Fibroblast of upper back skin (primary cell): ENCODE data around the gene DEDD2.
A peak's percentile ranks its signal among the peaks of the same experiment; 100 is the strongest.

Experiments
- DNase-seq: peaks from one replicate; pipeline ENCODE4 v3.0.0-alpha.2; 2013

Gene DEDD2

GRCh38 chr19:42226886-42227285 is 9.4 kb upstream of the DEDD2 start:
- DNase-seq, result no peak

- no peak for DNase-seq
Measured at GRCh38 chr19:42225718-42226292, 8.3 kb upstream of the DEDD2 start.

GRCh38 chr19:42224940-42225717 is 7.7 kb upstream of the DEDD2 start:
- DNase-seq, result no peak

- no peak for DNase-seq
Measured at GRCh38 chr19:42220751-42221097, 3.2 kb upstream of the DEDD2 start.

- peak; percentile 97 for DNase-seq
Measured at GRCh38 chr19:42219812-42220750, 2.6 kb upstream of the DEDD2 start, which contains the start of gene ZNF526. Gene ZNF526, plus strand, starts transcription at chr19:42220312. Its CDS starts 4,092 bp downstream, at chr19:42224404.

- DNase-seq, result peak; percentile 7
Measured at GRCh38 chr19:42216653-42217519, 591 bp downstream of the DEDD2 start.

GRCh38 chr19:42214810-42215485 is 2.5 kb downstream of the DEDD2 start:
- no peak for DNase-seq

- DNase-seq, result no peak
Measured at GRCh38 chr19:42212886-42213285, 4.6 kb downstream of the DEDD2 start.

- no peak for DNase-seq
Measured at GRCh38 chr19:42208612-42209011, 8.9 kb downstream of the DEDD2 start.

GRCh38 chr19:42207767-42208271 is 9.7 kb downstream of the DEDD2 start:
- peak; percentile 81 for DNase-seq

GRCh38 chr19:42206871-42207755 is 10.4 kb downstream of the DEDD2 start:
- peak; percentile 33 for DNase-seq

- DNase-seq, result no peak
Measured at GRCh38 chr19:42204664-42205063, 12.8 kb downstream of the DEDD2 start.

- DNase-seq, result no peak
Measured at GRCh38 chr19:42203700-42204099, 13.8 kb downstream of the DEDD2 start.

GRCh38 chr19:42202290-42202880 is 15.1 kb downstream of the DEDD2 start:
- no peak for DNase-seq

GRCh38 chr19:42201489-42202289 is 15.8 kb downstream of the DEDD2 start:
- DNase-seq, result no peak

- no peak for DNase-seq
Measured at GRCh38 chr19:42200116-42200715, 17.3 kb downstream of the DEDD2 start.

- DNase-seq, result no peak
Measured at GRCh38 chr19:42199440-42200115, 17.9 kb downstream of the DEDD2 start.
